MM.1S (cell line): ENCODE measurements around the gene RHOT2.

Experiments
- CTCF ChIP-seq: fragments of 300-600 bp; sonication (generic); IDR thresholded peaks from 2 replicates; pipeline ENCODE4 v1.5.1; 2016; ENCODE audit warnings: antibody characterized with exemption, low read length, mixed read lengths
- EZH2 ChIP-seq: fragments of 300-600 bp; sonication (generic); optimal IDR thresholded peaks from 2 replicates; pipeline ENCODE3; 2017; ENCODE audit warnings: low read depth, mild to moderate bottlenecking, antibody characterized with exemption, low read length, mixed read lengths
- EZH2phosphoT487 ChIP-seq: fragments of 300-600 bp; sonication (generic); IDR thresholded peaks from 2 replicates; pipeline ENCODE4 v1.6.1; 2018; ENCODE audit warnings: antibody characterized with exemption, low read length

GRCh38 chr16:674214-674881, 6.4 kb downstream of the RHOT2 start:
- no peak for TF ChIP-seq EZH2
- no peak for TF ChIP-seq EZH2phosphoT487
- TF ChIP-seq CTCF = no peak
